Stimulated activated naive CD8-positive, alpha-beta T cell treated with anti-CD3 and anti-CD28 coated beads, Interleukin-15, Interleukin-2, amounts not matched to agents 100 ng/mL and 50 ng/mL, for 24 hours (primary cell): ENCODE measurements around the gene SMAD6.

ENCODE experiments used
- H3K27ac Mint-ChIP-seq: one replicate; pipeline ENCODE4 v1.8.0; 2021; ENCODE audit warnings: mild to moderate bottlenecking, mixed read lengths
- H3K27me3 Mint-ChIP-seq: one replicate; pipeline ENCODE4 v1.8.0; 2021; ENCODE audit warnings: mixed read lengths
- H3K36me3 Mint-ChIP-seq: one replicate; pipeline ENCODE4 v1.8.0; 2021; ENCODE audit warnings: low read depth, mixed read lengths
- H3K4me1 Mint-ChIP-seq: one replicate; pipeline ENCODE4 v1.8.0; 2021; ENCODE audit warnings: low read depth, mixed read lengths
- H3K4me3 Mint-ChIP-seq: one replicate; pipeline ENCODE4 v1.8.0; 2021; ENCODE audit warnings: mild to moderate bottlenecking, mixed read lengths
- H3K9me3 Mint-ChIP-seq: one replicate; pipeline ENCODE4 v1.8.0; 2021; ENCODE audit warnings: mixed read lengths

SMAD6 gene

GRCh38 chr15:66802025-66803001, 100.3 kb downstream of the SMAD6 start:
- Mint-ChIP-seq H3K4me3 (no peak overlapping the region), H3K27me3 (peaks cover 2% of the 10 kb centered on the region), H3K36me3 (no peaks in the 10 kb centered on the region), H3K4me1 (no peaks in the 10 kb centered on the region), H3K27ac (no peak overlapping the region), H3K9me3 (no peaks in the 10 kb centered on the region)

DNA sequence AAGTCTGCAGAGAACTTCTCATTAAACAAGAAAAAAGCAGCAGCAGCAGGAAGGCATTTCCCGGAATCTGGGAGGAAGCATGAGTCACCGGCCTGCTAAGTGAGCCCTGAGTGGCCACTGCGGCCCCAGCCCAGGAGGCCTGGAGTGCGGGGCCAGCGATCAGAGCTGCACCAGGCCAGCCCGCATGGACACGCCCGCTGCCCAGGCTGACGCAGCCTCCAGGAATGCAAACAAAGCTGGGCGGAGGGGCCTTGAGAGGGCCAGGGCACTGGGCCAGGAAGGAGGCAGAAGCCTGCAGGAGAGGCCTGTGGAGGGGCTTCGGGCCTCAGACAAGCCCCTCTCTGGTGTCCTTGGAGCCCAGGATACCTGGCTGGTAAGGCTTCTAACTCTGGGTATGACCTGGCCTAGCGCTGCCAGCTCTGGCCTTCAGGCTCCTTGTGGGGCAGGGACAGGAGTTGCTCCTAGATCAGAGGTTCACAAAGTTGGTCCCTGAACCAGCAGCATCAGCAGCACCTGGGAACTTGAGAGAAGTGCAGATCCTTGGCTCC, 101.2 kb downstream of the SMAD6 start:
- Mint-ChIP-seq H3K4me1 (no peaks in the 10 kb centered on the region), H3K27ac (no peak overlapping the region), H3K36me3 (no peaks in the 10 kb centered on the region), H3K9me3 (no peaks in the 10 kb centered on the region), H3K27me3 (peaks cover 4% of the 10 kb centered on the region), H3K4me3 (no peak overlapping the region)

DNA sequence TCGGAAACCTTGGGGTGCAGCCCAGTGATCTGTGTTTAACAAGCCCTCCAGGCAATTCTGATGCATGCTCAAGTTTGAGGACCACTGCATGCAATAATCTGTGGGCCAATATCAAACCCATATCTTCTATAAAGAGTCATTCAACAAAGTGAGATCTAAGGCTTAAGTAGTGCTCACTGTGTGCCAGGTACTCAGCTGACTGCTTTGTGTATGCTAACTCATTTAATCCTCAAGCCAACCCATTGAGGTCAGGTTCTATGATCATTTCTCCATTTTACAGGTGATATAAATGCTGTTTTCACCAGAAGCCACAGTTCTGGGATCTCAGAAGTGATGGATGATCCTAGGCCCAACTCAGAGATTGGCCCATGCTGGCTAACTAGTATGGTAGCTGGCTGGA, 101.7 kb downstream of the SMAD6 start:
- Mint-ChIP-seq H3K27ac (no peak overlapping the region), H3K36me3 (no peaks in the 10 kb centered on the region), H3K4me1 (no peaks in the 10 kb centered on the region), H3K4me3 (no peak overlapping the region), H3K9me3 (no peaks in the 10 kb centered on the region), H3K27me3 (peaks cover 4% of the 10 kb centered on the region)

DNA sequence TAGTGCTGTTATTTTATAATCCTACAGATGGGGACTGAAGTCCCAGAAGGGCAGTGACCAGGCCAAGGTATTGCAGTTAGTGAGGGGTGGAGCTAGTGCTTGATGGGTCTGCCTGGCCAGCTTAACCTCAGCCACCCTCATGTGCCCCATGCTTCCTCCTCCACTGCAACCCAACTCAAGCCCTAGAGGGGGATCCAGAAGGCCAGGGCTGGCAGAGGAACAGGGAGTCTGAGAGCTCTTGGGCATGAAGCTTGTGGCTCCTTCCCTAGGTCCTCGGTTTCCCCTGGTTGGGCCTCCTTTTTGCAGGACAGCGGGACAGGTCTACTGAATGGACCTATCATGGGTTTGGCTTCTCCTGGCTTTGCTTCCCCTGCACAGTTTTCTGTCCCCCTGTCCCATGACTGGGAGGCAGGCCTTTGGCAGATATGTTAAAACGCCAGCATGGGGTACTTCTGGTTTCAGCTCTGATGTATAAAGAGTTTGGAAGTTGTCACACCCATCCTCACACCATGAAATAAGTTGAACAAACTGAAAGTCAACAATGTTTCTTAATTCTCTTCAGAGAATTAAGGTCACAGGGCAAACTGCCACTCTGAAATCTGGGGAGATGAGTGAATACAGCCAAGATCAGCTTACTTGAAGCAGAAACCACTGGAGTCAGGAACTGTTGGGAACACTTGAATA, 103.3 kb downstream of the SMAD6 start:
- no peaks in the 10 kb centered on the region for H3K4me1 Mint-ChIP-seq

DNA sequence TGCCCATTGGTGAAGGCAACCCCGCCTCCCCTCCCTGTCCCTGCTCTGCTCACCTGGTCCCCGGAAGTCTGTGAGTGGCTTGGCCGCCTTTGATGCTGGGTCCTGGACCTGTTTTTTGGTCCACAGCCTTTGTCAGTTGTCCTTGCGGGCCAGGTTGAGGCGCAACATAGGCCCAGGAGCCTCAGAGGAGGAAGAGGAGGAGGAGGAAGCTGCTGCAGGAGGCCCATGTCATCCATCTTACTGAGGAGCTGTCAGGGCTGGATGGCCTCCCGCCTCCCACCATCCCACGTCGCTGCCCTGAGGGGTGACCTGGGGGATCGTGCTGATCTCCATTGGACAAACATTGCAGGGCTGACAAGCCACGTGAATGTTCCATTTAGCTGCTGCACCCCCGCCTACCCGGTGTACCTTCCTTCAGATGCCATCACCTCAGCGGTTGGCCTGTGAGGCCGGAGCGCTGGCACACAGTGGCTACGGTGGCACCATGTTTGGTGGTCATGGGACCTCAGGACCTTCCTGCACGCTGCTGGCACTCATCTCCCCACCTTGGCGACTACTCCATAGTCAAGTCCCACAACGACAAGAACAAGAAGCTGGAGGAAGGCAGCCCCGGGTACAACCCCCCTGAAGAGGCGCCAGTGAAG, 106.3 kb downstream of the SMAD6 start:
- H3K4me1 Mint-ChIP-seq: no peaks in the 10 kb centered on the region
- no peaks in the 10 kb centered on the region for H3K36me3 Mint-ChIP-seq
- no peak overlapping the region for H3K27ac Mint-ChIP-seq
- H3K9me3 Mint-ChIP-seq: no peaks in the 10 kb centered on the region
- H3K4me3 Mint-ChIP-seq: no peak overlapping the region
- H3K27me3 Mint-ChIP-seq: peaks cover 4% of the 10 kb centered on the region

More for the DNA sequence above, 103.3 kb downstream of the SMAD6 start:
- H3K9me3 Mint-ChIP-seq: no peaks in the 10 kb centered on the region
- no peak overlapping the region for H3K27ac Mint-ChIP-seq
- H3K27me3 Mint-ChIP-seq: peaks cover 4% of the 10 kb centered on the region
- no peak overlapping the region for H3K4me3 Mint-ChIP-seq
- no peaks in the 10 kb centered on the region for H3K36me3 Mint-ChIP-seq

- peaks cover 8% of the 10 kb centered on the region for H3K27me3 Mint-ChIP-seq
- H3K36me3 Mint-ChIP-seq: no peaks in the 10 kb centered on the region
Observed at GRCh38 chr15:66809664-66810063, 107.6 kb downstream of the SMAD6 start.

GRCh38 chr15:66815318-66815717, 113.3 kb downstream of the SMAD6 start:
- no peak overlapping the region for H3K4me3 Mint-ChIP-seq
- H3K27me3 Mint-ChIP-seq: peaks cover 4% of the 10 kb centered on the region
- no peaks in the 10 kb centered on the region for H3K9me3 Mint-ChIP-seq
- no peaks in the 10 kb centered on the region for H3K4me1 Mint-ChIP-seq
- no peaks in the 10 kb centered on the region for H3K36me3 Mint-ChIP-seq
- no peak overlapping the region for H3K27ac Mint-ChIP-seq

More at GRCh38 chr15:66809664-66810063, 107.6 kb downstream of the SMAD6 start:
- Mint-ChIP-seq H3K9me3 (no peaks in the 10 kb centered on the region), H3K27ac (no peak overlapping the region), H3K4me1 (no peaks in the 10 kb centered on the region), H3K4me3 (no peak overlapping the region)

DNA sequence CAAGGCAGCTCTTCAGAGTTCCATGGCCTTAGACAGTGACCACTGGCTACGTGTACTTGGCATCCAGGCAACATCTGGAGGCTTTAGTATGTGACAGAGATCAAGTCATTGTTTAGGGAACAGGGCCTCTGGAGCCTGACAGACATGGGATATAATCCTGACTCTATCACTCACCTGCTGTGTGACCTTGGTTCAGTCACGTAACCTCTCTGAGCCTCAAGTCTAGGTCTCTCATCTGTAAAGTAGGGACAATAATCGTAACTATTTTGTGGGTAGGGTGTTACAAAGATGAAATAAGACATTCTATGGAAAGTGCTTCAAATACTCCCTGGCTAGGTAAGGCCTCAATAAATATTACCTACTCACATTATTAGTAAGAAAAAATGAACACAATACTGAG, 114.2 kb downstream of the SMAD6 start:
- Mint-ChIP-seq H3K9me3 (no peaks in the 10 kb centered on the region), H3K36me3 (no peaks in the 10 kb centered on the region), H3K27me3 (peaks cover 4% of the 10 kb centered on the region), H3K27ac (no peak overlapping the region), H3K4me3 (no peak overlapping the region), H3K4me1 (no peaks in the 10 kb centered on the region)

- Mint-ChIP-seq H3K36me3 (no peaks in the 10 kb centered on the region), H3K27me3 (peaks cover 4% of the 10 kb centered on the region), H3K4me3 (no peak overlapping the region), H3K27ac (no peak overlapping the region), H3K9me3 (no peaks in the 10 kb centered on the region), H3K4me1 (no peaks in the 10 kb centered on the region)
Observed at GRCh38 chr15:66819084-66819483, 117.0 kb downstream of the SMAD6 start.

- no peaks in the 10 kb centered on the region for H3K27me3 Mint-ChIP-seq
- H3K4me3 Mint-ChIP-seq: no peak overlapping the region
- H3K27ac Mint-ChIP-seq: no peak overlapping the region
- no peaks in the 10 kb centered on the region for H3K36me3 Mint-ChIP-seq
- no peaks in the 10 kb centered on the region for H3K9me3 Mint-ChIP-seq
- no peaks in the 10 kb centered on the region for H3K4me1 Mint-ChIP-seq
Observed at GRCh38 chr15:66820481-66821176, 118.6 kb downstream of the SMAD6 start.

GRCh38 chr15:66821307-66821706, 119.3 kb downstream of the SMAD6 start:
- no peaks in the 10 kb centered on the region for H3K27me3 Mint-ChIP-seq

GRCh38 chr15:66822114-66822513, 120.1 kb downstream of the SMAD6 start:
- H3K4me1 Mint-ChIP-seq: no peaks in the 10 kb centered on the region
- H3K27ac Mint-ChIP-seq: no peak overlapping the region
- no peak overlapping the region for H3K4me3 Mint-ChIP-seq
- H3K9me3 Mint-ChIP-seq: no peaks in the 10 kb centered on the region
- H3K27me3 Mint-ChIP-seq: no peaks in the 10 kb centered on the region
- H3K36me3 Mint-ChIP-seq: no peaks in the 10 kb centered on the region

More at GRCh38 chr15:66821307-66821706, 119.3 kb downstream of the SMAD6 start:
- H3K27ac Mint-ChIP-seq: no peak overlapping the region
- no peaks in the 10 kb centered on the region for H3K9me3 Mint-ChIP-seq
- no peaks in the 10 kb centered on the region for H3K4me1 Mint-ChIP-seq
- H3K36me3 Mint-ChIP-seq: no peaks in the 10 kb centered on the region
- H3K4me3 Mint-ChIP-seq: no peak overlapping the region

DNA sequence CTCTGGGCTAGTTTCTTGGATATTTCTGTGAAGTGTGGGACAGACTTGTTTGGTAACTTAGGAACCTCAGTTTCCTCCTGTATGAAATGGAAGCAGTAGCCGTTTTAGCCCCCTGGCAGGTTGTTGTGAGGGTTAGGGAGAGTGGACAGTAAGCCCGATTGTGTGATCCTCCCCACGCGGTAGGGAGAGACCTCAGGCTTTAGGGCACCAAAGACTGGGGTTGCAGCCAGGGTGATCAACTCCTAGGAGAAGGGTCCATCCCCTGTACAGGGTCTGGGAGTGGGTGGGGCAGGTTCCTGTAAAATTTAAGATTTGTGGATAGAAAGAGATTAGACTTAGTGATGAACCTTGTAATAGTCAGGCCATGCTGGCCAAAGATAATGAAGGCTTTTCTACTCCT, 120.5 kb downstream of the SMAD6 start:
- H3K36me3 Mint-ChIP-seq: no peaks in the 10 kb centered on the region
- no peak overlapping the region for H3K4me3 Mint-ChIP-seq
- H3K9me3 Mint-ChIP-seq: no peaks in the 10 kb centered on the region
- H3K4me1 Mint-ChIP-seq: no peaks in the 10 kb centered on the region
- H3K27me3 Mint-ChIP-seq: no peaks in the 10 kb centered on the region
- H3K27ac Mint-ChIP-seq: no peak overlapping the region

GRCh38 chr15:66823601-66824000, 121.6 kb downstream of the SMAD6 start:
- Mint-ChIP-seq H3K9me3 (no peaks in the 10 kb centered on the region), H3K36me3 (no peaks in the 10 kb centered on the region), H3K4me3 (no peak overlapping the region), H3K27me3 (no peaks in the 10 kb centered on the region), H3K27ac (no peak overlapping the region), H3K4me1 (no peaks in the 10 kb centered on the region)
